Chondrocyte (in vitro differentiated cells): ENCODE data around the gene SUMO3. TPM values are rescaled to one million over a fixed set of nuclear protein-coding genes. Genes with fewer than 3 reads are reported as not detected.
A peak's percentile ranks its signal among the peaks of the same experiment; 100 is the strongest.

Experiments used
- DNase-seq: peaks from one replicate; pipeline ENCODE4 v3.0.0; 2021; ENCODE audit warnings: mixed read lengths, low spot score
- H3K27ac Mint-ChIP-seq: one replicate; pipeline ENCODE4 v1.8.0; 2021; ENCODE audit warnings: mild to moderate bottlenecking, moderate library complexity, mixed read lengths; ENCODE audit not compliant: unreplicated experiment
- H3K27me3 Mint-ChIP-seq: 2 replicates; pipeline ENCODE4 v1.8.0; 2021; ENCODE audit warnings: low read depth, mixed read lengths
- H3K36me3 Mint-ChIP-seq: 2 replicates; pipeline ENCODE4 v1.8.0; 2021; ENCODE audit warnings: low read depth, mixed read lengths
- H3K4me1 Mint-ChIP-seq: 2 replicates; pipeline ENCODE4 v1.8.0; 2021; ENCODE audit warnings: low read depth, mild to moderate bottlenecking, mixed read lengths
- H3K4me3 Mint-ChIP-seq: one replicate; pipeline ENCODE4 v1.8.0; 2021; ENCODE audit warnings: mild to moderate bottlenecking, moderate library complexity, mixed read lengths; ENCODE audit not compliant: unreplicated experiment
- H3K9me3 Mint-ChIP-seq: 2 replicates; pipeline ENCODE4 v1.8.0; 2021; ENCODE audit warnings: low read depth, mixed read lengths
- CTCF ChIP-seq: fragments of 200-600 bp; sonication (generic); IDR thresholded peaks from 2 replicates; pipeline ENCODE4 v1.5.0; 2021; ENCODE audit warnings: antibody characterized with exemption, mild to moderate bottlenecking, moderate library complexity
- total RNA-seq: library from RNA; stranded (reverse); gene quantifications from 3 replicates; pipeline ENCODE4 v1.2.1, GENCODE V29; 2021

SUMO3 gene
- total RNA-seq, 1 donor from 2014 or later, result 51.3 TPM

GRCh38 chr21:44850208-44850800 lies 32.4 kb upstream of the SUMO3 start:
- peak; percentile 78 for DNase-seq
- no peaks in the 10 kb centered on the region for H3K9me3 Mint-ChIP-seq
- no peak for TF ChIP-seq CTCF
- no peaks in the 10 kb centered on the region for H3K27me3 Mint-ChIP-seq
- peaks cover 32% of the 10 kb centered on the region for H3K36me3 Mint-ChIP-seq
- H3K4me1 Mint-ChIP-seq, result peaks cover 12% of the 10 kb centered on the region
- no peak overlapping the region for H3K27ac Mint-ChIP-seq
- H3K4me3 Mint-ChIP-seq, result no peak overlapping the region

- DNase-seq, result peak; percentile 20
- no peaks in the 10 kb centered on the region for H3K9me3 Mint-ChIP-seq
- no peaks in the 10 kb centered on the region for H3K27me3 Mint-ChIP-seq
- H3K4me1 Mint-ChIP-seq, result peaks cover 13% of the 10 kb centered on the region
- no peak overlapping the region for H3K27ac Mint-ChIP-seq
- H3K4me3 Mint-ChIP-seq, result no peak overlapping the region
- TF ChIP-seq CTCF, result no peak
- peaks cover 26% of the 10 kb centered on the region for H3K36me3 Mint-ChIP-seq
These were observed 31.8 kb upstream of the SUMO3 start for GRCh38 chr21:44849616-44850130.

GRCh38 chr21:44848821-44849521 lies 31.1 kb upstream of the SUMO3 start:
- Mint-ChIP-seq H3K27me3 (peaks cover 2% of the 10 kb centered on the region), H3K36me3 (peaks cover 19% of the 10 kb centered on the region), H3K9me3 (no peaks in the 10 kb centered on the region), H3K27ac (no peak overlapping the region), H3K4me1 (peaks cover 18% of the 10 kb centered on the region), H3K4me3 (no peak overlapping the region)
- no peak for TF ChIP-seq CTCF
- DNase-seq, result peak; percentile 84

- no peak for TF ChIP-seq CTCF
- H3K4me3 Mint-ChIP-seq, result no peak overlapping the region
These were observed 29.6 kb upstream of the SUMO3 start for GRCh38 chr21:44847261-44848056.

More at GRCh38 chr21:44847261-44848056, 29.6 kb upstream of the SUMO3 start:
- peaks cover 4% of the 10 kb centered on the region for H3K27me3 Mint-ChIP-seq
- DNase-seq, result no peak
- peaks cover 18% of the 10 kb centered on the region for H3K4me1 Mint-ChIP-seq
- no peaks in the 10 kb centered on the region for H3K9me3 Mint-ChIP-seq
- H3K27ac Mint-ChIP-seq, result no peak overlapping the region
- H3K36me3 Mint-ChIP-seq, result peaks cover 17% of the 10 kb centered on the region
